C4-2B (cell line): ENCODE results near the gene ELOF1.

Experiments used
- ZFX ChIP-seq: fragments of 450-650 bp; IDR thresholded peaks from 2 replicates; pipeline ENCODE4 v1.6.1; 2017
- TF ChIP-seq, protein P1 (sequence below): fragments of 450-650 bp; conservative IDR thresholded peaks from 2 replicates; pipeline ENCODE4 v1.5.1; 2017; ENCODE audit warnings: mild to moderate bottlenecking

DNA sequence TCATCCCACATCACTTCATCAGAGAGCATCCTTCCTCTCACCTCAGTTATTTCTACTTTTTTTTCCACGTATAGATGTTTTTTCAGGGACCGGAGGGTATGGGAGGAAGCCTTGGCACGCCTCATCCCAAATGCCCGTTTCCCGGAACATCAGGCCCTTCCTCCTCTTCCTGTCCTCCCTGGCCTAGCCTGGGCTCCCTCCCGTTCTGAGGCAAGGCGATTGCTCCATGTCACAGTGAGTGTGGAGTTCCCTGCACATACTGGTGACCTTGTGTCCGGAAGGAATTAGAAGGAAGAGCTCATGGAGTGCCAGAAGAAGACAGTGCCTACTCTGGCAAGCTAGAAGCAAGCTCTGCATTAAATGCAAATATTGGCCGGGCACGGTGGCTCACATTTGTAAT lies 37.1 kb upstream of the ELOF1 start:
- TF ChIP-seq, protein P1, sequence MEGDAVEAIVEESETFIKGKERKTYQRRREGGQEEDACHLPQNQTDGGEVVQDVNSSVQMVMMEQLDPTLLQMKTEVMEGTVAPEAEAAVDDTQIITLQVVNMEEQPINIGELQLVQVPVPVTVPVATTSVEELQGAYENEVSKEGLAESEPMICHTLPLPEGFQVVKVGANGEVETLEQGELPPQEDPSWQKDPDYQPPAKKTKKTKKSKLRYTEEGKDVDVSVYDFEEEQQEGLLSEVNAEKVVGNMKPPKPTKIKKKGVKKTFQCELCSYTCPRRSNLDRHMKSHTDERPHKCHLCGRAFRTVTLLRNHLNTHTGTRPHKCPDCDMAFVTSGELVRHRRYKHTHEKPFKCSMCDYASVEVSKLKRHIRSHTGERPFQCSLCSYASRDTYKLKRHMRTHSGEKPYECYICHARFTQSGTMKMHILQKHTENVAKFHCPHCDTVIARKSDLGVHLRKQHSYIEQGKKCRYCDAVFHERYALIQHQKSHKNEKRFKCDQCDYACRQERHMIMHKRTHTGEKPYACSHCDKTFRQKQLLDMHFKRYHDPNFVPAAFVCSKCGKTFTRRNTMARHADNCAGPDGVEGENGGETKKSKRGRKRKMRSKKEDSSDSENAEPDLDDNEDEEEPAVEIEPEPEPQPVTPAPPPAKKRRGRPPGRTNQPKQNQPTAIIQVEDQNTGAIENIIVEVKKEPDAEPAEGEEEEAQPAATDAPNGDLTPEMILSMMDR: no peak
- no peak for TF ChIP-seq ZFX
